ENCODE data around the gene MISFA. TPM values are rescaled to one million over a fixed set of nuclear protein-coding genes. Genes with fewer than 3 reads are reported as not detected.

MISFA gene
- total RNA-seq, 1 experiment from 2014 or later = 4.6 TPM

DNA sequence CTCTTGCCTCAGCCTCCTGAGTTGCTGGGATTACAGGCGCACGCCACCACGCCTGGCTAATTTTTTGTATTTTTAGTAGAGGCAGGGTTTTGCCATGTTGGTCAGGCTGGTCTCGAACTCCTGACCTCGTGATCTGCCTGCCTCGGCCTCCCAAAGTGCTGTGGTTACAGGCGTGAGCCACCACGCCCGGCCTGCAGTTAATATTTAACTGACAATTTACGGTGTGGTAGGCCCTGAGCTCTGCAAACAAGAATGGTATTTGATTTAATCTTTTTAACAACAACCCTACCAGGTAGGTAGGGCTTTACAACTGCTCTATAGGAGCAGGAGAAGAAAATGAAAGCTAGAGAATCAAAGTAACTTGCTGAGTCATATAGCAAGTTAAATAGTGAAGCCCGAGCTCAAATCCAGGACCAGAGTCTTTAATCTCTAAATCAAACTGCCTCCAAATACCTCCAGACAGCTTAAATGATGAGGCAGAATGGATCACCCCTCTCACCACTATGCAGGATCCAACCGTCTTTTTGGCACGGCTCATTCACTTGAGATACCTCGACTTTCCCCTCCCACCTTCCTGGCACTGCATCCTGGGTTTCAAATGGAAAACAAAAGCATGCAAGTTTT lies 20.5 kb upstream of the MISFA start:
- intact Hi-C loops (cut with micrococcal nuclease; ENCODE audit: unreplicated experiment) = no loop called here
- no peak overlapping the region for H3K4me3 ChIP-seq (ENCODE audit: low read depth, low read length, poor library complexity, severe bottlenecking)
- no peaks in the 10 kb centered on the region for H3K9me3 ChIP-seq (ENCODE audit: low read depth, low read length, poor library complexity, severe bottlenecking)
- H3K36me3 ChIP-seq (ENCODE audit: insufficient read depth, low read length, poor library complexity, severe bottlenecking) = peaks cover 3% of the 10 kb centered on the region
- DNase-seq (ENCODE audit: low spot score) = no peak
- TF ChIP-seq, protein P1, sequence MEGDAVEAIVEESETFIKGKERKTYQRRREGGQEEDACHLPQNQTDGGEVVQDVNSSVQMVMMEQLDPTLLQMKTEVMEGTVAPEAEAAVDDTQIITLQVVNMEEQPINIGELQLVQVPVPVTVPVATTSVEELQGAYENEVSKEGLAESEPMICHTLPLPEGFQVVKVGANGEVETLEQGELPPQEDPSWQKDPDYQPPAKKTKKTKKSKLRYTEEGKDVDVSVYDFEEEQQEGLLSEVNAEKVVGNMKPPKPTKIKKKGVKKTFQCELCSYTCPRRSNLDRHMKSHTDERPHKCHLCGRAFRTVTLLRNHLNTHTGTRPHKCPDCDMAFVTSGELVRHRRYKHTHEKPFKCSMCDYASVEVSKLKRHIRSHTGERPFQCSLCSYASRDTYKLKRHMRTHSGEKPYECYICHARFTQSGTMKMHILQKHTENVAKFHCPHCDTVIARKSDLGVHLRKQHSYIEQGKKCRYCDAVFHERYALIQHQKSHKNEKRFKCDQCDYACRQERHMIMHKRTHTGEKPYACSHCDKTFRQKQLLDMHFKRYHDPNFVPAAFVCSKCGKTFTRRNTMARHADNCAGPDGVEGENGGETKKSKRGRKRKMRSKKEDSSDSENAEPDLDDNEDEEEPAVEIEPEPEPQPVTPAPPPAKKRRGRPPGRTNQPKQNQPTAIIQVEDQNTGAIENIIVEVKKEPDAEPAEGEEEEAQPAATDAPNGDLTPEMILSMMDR (conservative IDR thresholded peaks at IDR 0.05; ENCODE audit: low read depth, low read length) = no peak
- no peak for TF ChIP-seq EZH2 (IDR thresholded peaks at IDR 0.05; ENCODE audit: borderline replicate concordance, low read depth, low read length, poor library complexity, severe bottlenecking)
- no peak overlapping the region for H3K27ac ChIP-seq (ENCODE audit: low read depth, low read length, poor library complexity, severe bottlenecking)
- no TSS peak for BruUV-seq (replicated peaks)
- ChIA-PET CTCF (no interaction called here), POLR2A (ENCODE audit: low non-redundant PET) (no interaction called here)
- H3K27me3 ChIP-seq (replicated peaks; ENCODE audit: insufficient read depth, low read depth, low read length, poor library complexity) = no peaks in the 10 kb centered on the region
- no peaks in the 10 kb centered on the region for H3K4me1 ChIP-seq (ENCODE audit: insufficient read depth, low read length, poor library complexity, severe bottlenecking)

DNA sequence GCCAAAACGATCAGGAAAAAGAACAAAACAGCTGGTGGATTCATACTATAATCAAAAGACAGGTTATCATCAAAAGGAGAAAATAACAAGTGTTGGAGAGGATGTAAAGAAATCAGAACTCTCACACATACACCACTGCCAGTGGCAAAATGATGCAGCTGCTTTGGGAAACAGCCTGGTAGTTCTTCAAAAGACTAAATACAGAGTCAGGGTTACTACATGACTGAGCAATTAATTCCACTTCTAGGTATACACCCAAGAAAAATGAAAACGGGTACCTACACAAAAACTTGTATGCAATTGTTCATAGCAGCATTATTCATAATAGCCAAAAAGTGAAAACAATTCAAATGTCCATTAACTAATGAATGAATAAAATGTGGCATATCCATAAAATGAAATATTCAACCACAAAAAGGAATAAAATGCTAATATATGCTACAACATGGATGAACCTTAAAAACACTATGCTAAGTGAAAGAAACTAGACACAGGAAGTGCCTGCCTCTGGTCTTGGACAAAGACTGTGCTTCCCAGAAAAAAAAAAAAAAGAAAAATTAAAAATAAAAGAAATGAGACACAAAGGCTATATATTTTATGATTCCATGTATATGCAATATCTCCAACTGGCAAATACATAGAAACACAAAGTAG lies 19.3 kb upstream of the MISFA start:
- CTCF ChIA-PET = no interaction called here
- TF ChIP-seq, protein P1 (conservative IDR thresholded peaks at IDR 0.05; ENCODE audit: low read depth, low read length) = no peak
- TF ChIP-seq EZH2 (IDR thresholded peaks at IDR 0.05; ENCODE audit: borderline replicate concordance, low read depth, low read length, poor library complexity, severe bottlenecking) = no peak
- no peak for DNase-seq (ENCODE audit: low spot score)
- Histone ChIP-seq H3K27me3 (replicated peaks; ENCODE audit: insufficient read depth, low read depth, low read length, poor library complexity) (no peaks in the 10 kb centered on the region), H3K9me3 (ENCODE audit: low read depth, low read length, poor library complexity, severe bottlenecking) (no peaks in the 10 kb centered on the region), H3K4me3 (ENCODE audit: low read depth, low read length, poor library complexity, severe bottlenecking) (no peak overlapping the region), H3K4me1 (ENCODE audit: insufficient read depth, low read length, poor library complexity, severe bottlenecking) (no peaks in the 10 kb centered on the region), H3K36me3 (ENCODE audit: insufficient read depth, low read length, poor library complexity, severe bottlenecking) (peaks cover 3% of the 10 kb centered on the region), H3K27ac (ENCODE audit: low read depth, low read length, poor library complexity, severe bottlenecking) (no peak overlapping the region)
- POLR2A ChIA-PET (ENCODE audit: low non-redundant PET) = no interaction called here
- intact Hi-C loops (cut with micrococcal nuclease; ENCODE audit: unreplicated experiment) = no loop called here
- BruUV-seq (replicated peaks) = no TSS peak

DNA sequence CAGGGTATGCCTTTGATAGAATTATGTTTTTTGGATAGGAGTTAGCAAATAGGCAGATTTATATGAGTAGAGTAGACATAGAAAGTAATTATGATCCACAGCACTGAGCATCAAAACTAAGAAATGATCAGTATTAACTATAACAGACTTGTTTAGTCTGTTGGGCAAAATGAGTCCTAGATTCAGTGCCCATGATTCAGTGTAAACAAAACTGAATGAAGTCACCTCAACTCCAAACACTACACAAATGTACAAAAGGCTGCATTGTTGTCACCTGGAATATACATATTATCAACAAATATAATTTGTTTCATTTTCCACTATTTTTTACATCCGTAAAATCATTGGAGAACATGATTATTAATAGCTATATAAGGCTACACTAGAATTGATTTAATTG lies 17.8 kb upstream of the MISFA start:
- intact Hi-C loops (cut with micrococcal nuclease; ENCODE audit: unreplicated experiment) = no loop called here
- ChIA-PET POLR2A (ENCODE audit: low non-redundant PET) (no interaction called here), CTCF (interaction anchor here (0.6 kb wide), 1 partner anchor 1772 kb away, joined by 8 read pairs; no protein-coding TSS in a partner anchor)
- BruUV-seq (replicated peaks) = no TSS peak
- Histone ChIP-seq H3K27me3 (replicated peaks; ENCODE audit: insufficient read depth, low read depth, low read length, poor library complexity) (no peaks in the 10 kb centered on the region), H3K36me3 (ENCODE audit: insufficient read depth, low read length, poor library complexity, severe bottlenecking) (no peaks in the 10 kb centered on the region), H3K4me1 (ENCODE audit: insufficient read depth, low read length, poor library complexity, severe bottlenecking) (no peaks in the 10 kb centered on the region), H3K4me3 (ENCODE audit: low read depth, low read length, poor library complexity, severe bottlenecking) (no peak overlapping the region), H3K27ac (ENCODE audit: low read depth, low read length, poor library complexity, severe bottlenecking) (no peak overlapping the region), H3K9me3 (ENCODE audit: low read depth, low read length, poor library complexity, severe bottlenecking) (no peaks in the 10 kb centered on the region)
- no peak for DNase-seq (ENCODE audit: low spot score)
- TF ChIP-seq EZH2 (IDR thresholded peaks at IDR 0.05; ENCODE audit: borderline replicate concordance, low read depth, low read length, poor library complexity, severe bottlenecking) = no peak
- TF ChIP-seq, protein P1 (conservative IDR thresholded peaks at IDR 0.05; ENCODE audit: low read depth, low read length) = no peak

All from A673 (cell line).